Panc1 (cell line): Measurements from ENCODE around the gene CNPPD1. TPM values are rescaled to one million over a fixed set of nuclear protein-coding genes. Genes with fewer than 3 reads are reported as not detected.

ENCODE experiments used
- ATAC-seq: fragments of 200-7000 bp; cut with Tn5 transposase; 2 replicates; pipeline ENCODE4 v1.9.1; 2020; ENCODE audit warnings: mild to moderate bottlenecking, moderate library complexity
- Bru-seq: library from RNA; stranded (reverse); fragments of 400-500 nt; gene quantifications from one replicate; lab custom pipeline; 2021; lab: Mats Ljungman, UMichigan
- BruChase-seq, 2 experiments: library from RNA; stranded (reverse); fragments of 400-500 nt; gene quantifications; one replicate each; lab custom pipeline; 2021; lab: Mats Ljungman, UMichigan
- BruUV-seq: library from RNA; stranded (reverse); fragments of 400-500 nt; replicated peaks from 2 replicates; lab custom pipeline; 2021; lab: Mats Ljungman, UMichigan
- CTCF ChIA-PET: fragments of 300-600 bp; sonication (Branson Sonifier 250); formaldehyde crosslinking; loops from one replicate; lab custom pipeline; 2022; ENCODE audit warnings: antibody characterized with exemption; lab: Charles Lee
- POLR2A ChIA-PET: fragments of 300-600 bp; sonication (Branson Sonifier 250); formaldehyde crosslinking; loops from one replicate; lab custom pipeline; 2022; ENCODE audit warnings: antibody characterized with exemption; lab: Charles Lee
- DNase-seq: peaks from one replicate; pipeline ENCODE4 v3.0.0-alpha.2; 2010; ENCODE audit warnings: low read depth, low spot score
- H3K27ac ChIP-seq: 2 replicates; pipeline ENCODE4 v1.5.1; 2011; ENCODE audit warnings: mild to moderate bottlenecking, low read length, inconsistent platforms
- H3K27me3 ChIP-seq: fragments of 200-500 bp; sonication (Bioruptor generic); 2 replicates; pipeline ENCODE4 v1.6.0; 2014; ENCODE audit warnings: low read length, inconsistent platforms; ENCODE audit not compliant: control insufficient read depth, insufficient read depth
- H3K36me3 ChIP-seq: fragments of 200-500 bp; sonication (Bioruptor generic); 2 replicates; pipeline ENCODE4 v1.5.1; 2014; ENCODE audit warnings: inconsistent platforms, mild to moderate bottlenecking, low read length, moderate library complexity; ENCODE audit not compliant: control insufficient read depth, insufficient read depth
- H3K4me1 ChIP-seq: 2 replicates; pipeline ENCODE4 v1.5.1; 2011; ENCODE audit warnings: inconsistent platforms, mild to moderate bottlenecking, low read length, moderate library complexity; ENCODE audit not compliant: control insufficient read depth, insufficient read depth
- H3K4me3 ChIP-seq, 2 experiments: 2 replicates each; pipeline ENCODE4 v1.5.1; 2011 to 2012; ENCODE audit warnings: low read depth in 2 of 2, low read length in 2 of 2, mild to moderate bottlenecking in 2 of 2, inconsistent platforms in 1 of 2, moderate library complexity in 1 of 2
- H3K9me3 ChIP-seq: fragments of 200-500 bp; sonication (Bioruptor generic); 2 replicates; pipeline ENCODE4 v1.5.1; 2014; ENCODE audit warnings: low read depth, mild to moderate bottlenecking, inconsistent platforms, low read length, moderate library complexity; ENCODE audit not compliant: control insufficient read depth, insufficient read depth
- CTCF ChIP-seq: fragments of 450-650 bp; IDR thresholded peaks from 2 replicates; pipeline ENCODE4 v1.5.1; 2017; ENCODE audit warnings: mild to moderate bottlenecking
- POLR2AphosphoS5 ChIP-seq: IDR thresholded peaks from 2 replicates; pipeline ENCODE4 v1.6.1; 2012; ENCODE audit warnings: mild to moderate bottlenecking, low read depth, low read length, moderate library complexity
- REST ChIP-seq, 2 experiments: IDR thresholded peaks; 2 replicates each; pipeline ENCODE4 v1.6.1; 2011 to 2012; ENCODE audit warnings: low read depth in 2 of 2, control low read depth in 1 of 2, low read length in 1 of 2, mild to moderate bottlenecking in 1 of 2, moderate library complexity in 1 of 2; ENCODE audit not compliant: insufficient read depth in 1 of 2
- SIN3A ChIP-seq: IDR thresholded peaks from 2 replicates; pipeline ENCODE4 v1.6.1; 2012; ENCODE audit warnings: low read depth, mild to moderate bottlenecking, low read length, moderate library complexity, borderline replicate concordance; ENCODE audit not compliant: insufficient read depth
- TCF7L2 ChIP-seq: IDR thresholded peaks from 2 replicates; pipeline ENCODE4 v1.6.1; 2011; ENCODE audit warnings: mild to moderate bottlenecking, low read depth, low read length, inconsistent platforms
- in situ Hi-C: cut with HindIII; loops from 2 replicates; pipeline ENCODE4 v1.10.0; 2016; ENCODE audit warnings: low sequenced_read_pairs, low pct_unique_long_range_greater_than_20kb
- intact Hi-C: fragments of 100-400 bp; cut with micrococcal nuclease; formaldehyde crosslinking; loops from one replicate; pipeline ENCODE4 v1.10.0; 2022; ENCODE audit not compliant: unreplicated experiment
- long read RNA-seq: library from polyadenylated mRNA; unstranded; transcript quantifications from one replicate; pipeline ENCODE4 v2.0.0, GENCODE V29; 2021; ENCODE audit not compliant: unreplicated experiment
- polyA plus RNA-seq: library from polyadenylated mRNA; unstranded; fragments of >200 nt; gene quantifications from one replicate; pipeline ENCODE4 v1.2.1, GENCODE V29; 2012; ENCODE audit warnings: missing spikeins; ENCODE audit not compliant: insufficient read length
- total RNA-seq: library from RNA; stranded (reverse); gene quantifications from one replicate; pipeline ENCODE4 v1.2.1, GENCODE V29; 2021; ENCODE audit not compliant: unreplicated experiment

The CNPPD1 gene
- total RNA-seq (55.7 TPM), Bru-seq, nascent RNA (percentile 67 among the genes with signal in this experiment), BruChase-seq, experiment 1, labeled RNA remaining after a 2-hour chase (percentile 81 among the genes with signal in this experiment), BruChase-seq, experiment 2, labeled RNA remaining after a 6-hour chase (percentile 90 among the genes with signal in this experiment)
- polyA plus RNA-seq, result 78.3 TPM
- long read RNA-seq, transcript CNPPD1-201 (8 exons, 2,060 nt), result major isoform, 96 of 155 reads
- long read RNA-seq, partial matches to known transcripts, result 17 of 155 reads
- long read RNA-seq, other reads (novel, unspliced or antisense), result 38 of 155 reads

GRCh38 chr2:219176818-219177551 lies at the start of gene CNPPD1:
CNPPD1 (minus strand) TSS chr2:219176925; CDS start chr2:219176828, 97 bp downstream.
- DNase-seq (peak; percentile 24), ATAC-seq (peak; percentile 87)
- Histone ChIP-seq H3K36me3 (peaks cover 13% of the 10 kb centered on the region), H3K4me3 (peak within 1 kb of the TSS; percentile 66 to 80), H3K27ac (peak within 1 kb of the TSS; percentile 98), H3K9me3 (no peaks in the 10 kb centered on the region), H3K4me1 (peaks cover 10% of the 10 kb centered on the region), H3K27me3 (no peaks in the 10 kb centered on the region)
- in situ Hi-C loops (no loop called here), intact Hi-C loops (no loop called here)
- peak; percentile 69; the same call in 1 of the 2 replicates for TF ChIP-seq SIN3A
- TF ChIP-seq POLR2AphosphoS5, result peak; percentile 88
- no peak; the same call in 1 of the 2 replicates for TF ChIP-seq CTCF
- 0 out of 4 replicates have a peak, but pooled peaks of 1 of the 2 experiments have one; percentile 46 for TF ChIP-seq REST (IDR thresholded peaks at IDR 0.05; ENCODE audit: insufficient read depth in 1 of 2, low read depth in 2 of 2, low read length in 1 of 2)
- BruUV-seq, result no TSS peak
- CTCF ChIA-PET, result interaction anchor here (0.6 to 0.8 kb wide), 2 partner anchors 118 to 132 kb away, joined by 3 to 4 read pairs; no protein-coding TSS in a partner anchor
- POLR2A ChIA-PET, result interaction anchor here (0.5 kb wide), 2 partner anchors 52 to 167 kb away, joined by 3 to 6 read pairs; no protein-coding TSS in a partner anchor

- BruUV-seq, result no TSS peak
- intact Hi-C loops, result no loop called here
- Histone ChIP-seq H3K27ac (no peak overlapping the region), H3K9me3 (no peaks in the 10 kb centered on the region), H3K36me3 (peaks cover 10% of the 10 kb centered on the region; the same call in 1 of the 2 replicates), H3K4me1 (peaks cover 8% of the 10 kb centered on the region), H3K27me3 (no peaks in the 10 kb centered on the region), H3K4me3 (no peak overlapping the region)
- in situ Hi-C loops, result no loop called here
- TF ChIP-seq POLR2AphosphoS5, result no peak
- TF ChIP-seq REST (IDR thresholded peaks at IDR 0.05; ENCODE audit: insufficient read depth in 1 of 2, low read depth in 2 of 2, low read length in 1 of 2), result no peak
- no peak for TF ChIP-seq CTCF
- no peak for TF ChIP-seq SIN3A
- TF ChIP-seq TCF7L2, result no peak
- ChIA-PET POLR2A (no interaction called here), CTCF (no interaction called here)
- DNase-seq, result no peak
- ATAC-seq, result no peak
Measured at GRCh38 chr2:219225350-219225749, 48.6 kb upstream of the CNPPD1 start.
